ES-I3 (cell line): ENCODE data around the gene MAJIN.

ENCODE experiments used
- H3K36me3 ChIP-seq: 2 replicates; pipeline ENCODE4 v1.6.1; 2013; ENCODE audit warnings: mild to moderate bottlenecking, low read length, control low read depth, moderate library complexity; ENCODE audit not compliant: insufficient read depth
- H3K4me1 ChIP-seq: 2 replicates; pipeline ENCODE4 v1.6.1; 2013; ENCODE audit warnings: mild to moderate bottlenecking, control low read depth, low read length; ENCODE audit not compliant: insufficient read depth
- H3K9ac ChIP-seq: 2 replicates; pipeline ENCODE4 v1.6.1; 2013; ENCODE audit warnings: low read depth, mild to moderate bottlenecking, low read length, moderate library complexity
- H3K9me3 ChIP-seq: 2 replicates; pipeline ENCODE4 v1.6.1; 2013; ENCODE audit warnings: mild to moderate bottlenecking, low read length, moderate library complexity; ENCODE audit not compliant: control insufficient read depth, insufficient read depth

Gene MAJIN

DNA sequence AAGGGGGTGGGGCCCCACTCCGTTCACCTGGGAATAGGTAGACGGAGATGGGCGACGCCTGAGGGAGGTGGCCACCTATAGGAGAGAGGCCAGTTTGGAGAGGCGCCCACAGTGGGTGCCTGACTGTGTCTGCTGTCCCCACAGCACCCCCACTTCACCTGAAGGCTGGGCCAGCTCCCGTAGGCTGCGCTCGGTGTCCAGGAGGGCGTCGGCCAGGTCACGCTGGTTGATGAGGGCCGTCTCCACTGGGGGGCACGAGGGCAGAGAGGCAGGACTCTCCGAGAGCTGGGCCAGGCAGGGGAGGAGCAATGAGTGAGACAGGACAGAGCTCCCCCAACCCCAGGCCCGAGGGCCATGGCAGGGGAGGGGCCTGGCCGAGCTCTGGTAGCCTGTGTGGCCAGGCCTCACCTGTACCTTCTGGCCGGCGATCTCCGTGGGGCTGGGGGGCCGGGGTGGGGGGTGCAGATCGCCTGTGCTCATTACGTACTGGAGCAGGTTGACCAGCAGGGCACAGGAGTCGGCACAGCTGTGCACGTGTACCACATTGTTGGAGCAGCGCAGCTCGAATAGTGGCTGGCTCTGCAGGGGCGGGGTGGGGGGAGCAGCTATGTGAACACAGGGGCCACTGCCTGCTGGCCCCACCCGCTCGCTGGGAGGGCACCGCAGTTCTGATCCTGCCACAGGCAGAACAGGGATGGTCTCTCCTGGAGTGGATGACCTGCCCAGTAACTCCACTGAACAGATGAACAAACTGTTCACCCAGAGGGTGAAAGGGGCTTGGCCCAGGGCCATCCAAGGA, 69.6 kb downstream of the MAJIN start:
- Histone ChIP-seq H3K9me3 (no peaks in the 10 kb centered on the region), H3K36me3 (no peaks in the 10 kb centered on the region; the same call in 1 of the 2 replicates), H3K4me1 (no peaks in the 10 kb centered on the region), H3K9ac (no peak overlapping the region)

- H3K4me1 ChIP-seq: no peaks in the 10 kb centered on the region
- H3K9me3 ChIP-seq: no peaks in the 10 kb centered on the region
- H3K9ac ChIP-seq: no peak overlapping the region
- H3K36me3 ChIP-seq: no peaks in the 10 kb centered on the region; the same call in 1 of the 2 replicates
These were observed 71.1 kb downstream of the MAJIN start for GRCh38 chr11:64900774-64901173.

DNA sequence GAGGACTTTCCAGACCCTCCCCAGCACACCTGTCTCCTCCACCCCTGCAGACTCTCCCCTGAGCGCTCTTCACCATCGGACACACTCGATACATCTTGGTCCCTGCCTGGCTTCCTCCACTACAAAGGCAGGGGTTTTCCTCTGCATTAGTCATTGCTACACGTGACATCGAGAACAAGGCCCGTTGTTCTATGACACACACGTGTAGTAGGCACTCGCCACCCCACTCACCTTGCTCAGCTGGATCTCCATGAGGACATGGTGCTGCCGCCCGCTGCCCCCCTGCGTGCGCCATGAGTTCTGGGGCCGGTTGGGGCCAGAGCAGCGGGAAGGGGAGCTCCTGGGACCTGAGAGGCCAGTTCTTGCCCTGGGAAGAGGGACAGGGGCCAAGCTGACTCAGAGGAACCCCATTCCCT, 71.6 kb downstream of the MAJIN start:
- Histone ChIP-seq H3K9ac (no peak overlapping the region), H3K36me3 (no peaks in the 10 kb centered on the region; the same call in 1 of the 2 replicates), H3K4me1 (no peaks in the 10 kb centered on the region), H3K9me3 (no peaks in the 10 kb centered on the region)

DNA sequence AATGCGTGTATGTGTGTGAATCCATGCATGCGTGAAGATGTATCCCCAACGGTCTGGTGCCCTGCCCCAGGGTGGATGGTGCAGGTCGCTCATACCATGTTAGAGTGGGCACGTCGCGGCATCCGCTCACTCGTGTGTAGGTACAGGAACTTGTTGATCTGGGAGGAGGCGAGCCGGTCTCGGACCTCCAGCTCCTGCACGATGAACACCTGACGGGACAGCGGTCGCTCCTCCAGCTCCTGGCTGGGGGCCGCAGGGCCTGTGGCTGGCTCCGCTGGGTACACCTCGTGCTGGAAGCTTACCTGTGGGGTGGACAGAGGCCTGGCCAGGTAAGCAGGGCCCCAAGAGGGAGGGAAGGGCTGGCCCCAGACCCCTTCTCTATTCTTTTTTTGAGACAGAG, 73.4 kb downstream of the MAJIN start:
- H3K9me3 ChIP-seq: no peaks in the 10 kb centered on the region
- H3K36me3 ChIP-seq: no peaks in the 10 kb centered on the region; the same call in 1 of the 2 replicates
- H3K4me1 ChIP-seq: peaks cover 6% of the 10 kb centered on the region; the same call in 1 of the 2 replicates
- H3K9ac ChIP-seq: no peak overlapping the region

DNA sequence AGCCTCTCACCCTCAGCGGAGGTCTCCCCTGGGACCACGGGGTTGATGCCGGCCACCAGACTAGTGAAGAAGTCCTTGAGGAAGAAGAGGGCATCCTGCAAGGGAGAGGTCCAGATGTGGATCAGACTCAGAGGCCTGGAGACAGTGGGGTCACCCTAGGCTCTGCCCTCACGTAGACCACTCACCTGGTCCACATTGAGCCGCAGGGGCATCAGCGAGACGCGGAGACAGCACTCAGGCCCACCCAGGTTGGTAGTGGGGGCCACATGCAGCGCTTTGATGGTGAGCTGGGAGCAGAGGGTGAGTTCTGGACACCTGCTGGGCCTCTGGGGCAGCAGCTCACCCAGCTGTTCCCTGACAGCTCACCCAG, 73.8 kb downstream of the MAJIN start:
- no peaks in the 10 kb centered on the region for H3K36me3 ChIP-seq
- no peak overlapping the region for H3K9ac ChIP-seq
- no peaks in the 10 kb centered on the region for H3K9me3 ChIP-seq
- peaks cover 6% of the 10 kb centered on the region; the same call in 1 of the 2 replicates for H3K4me1 ChIP-seq

DNA sequence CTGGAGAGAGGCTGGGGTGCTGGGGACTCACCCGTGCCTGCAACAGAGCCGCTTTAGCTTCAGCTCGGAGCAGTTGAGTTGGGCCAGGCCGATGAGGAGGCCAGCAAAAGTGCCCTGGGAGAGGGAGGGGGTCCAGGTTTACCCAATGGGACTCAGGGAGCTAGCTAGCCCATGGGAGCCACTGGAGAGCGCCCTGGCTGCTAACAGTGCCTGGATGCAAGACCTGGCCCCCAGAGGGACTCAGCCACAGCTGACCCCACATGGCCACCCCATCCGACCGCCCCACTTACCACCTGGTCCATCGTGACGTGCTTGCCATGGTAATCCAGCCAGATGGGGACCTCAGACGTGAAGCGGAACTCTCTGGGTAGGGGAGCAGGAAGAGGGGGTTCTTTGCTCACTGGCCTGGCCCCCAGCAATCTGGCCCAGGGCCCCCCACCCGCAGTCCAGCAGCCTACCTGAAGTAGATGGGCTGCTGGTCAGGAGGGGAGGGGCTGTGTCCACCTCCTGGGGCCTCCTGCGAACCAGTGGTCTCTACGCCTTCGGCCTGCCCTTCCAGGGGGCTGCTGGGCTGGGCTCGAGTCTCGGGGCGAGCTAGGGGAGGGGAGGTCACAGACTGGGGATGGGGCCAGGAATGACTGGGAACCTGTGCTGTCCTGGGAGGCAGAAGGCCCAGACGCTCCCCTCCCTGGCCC, 74.4 kb downstream of the MAJIN start:
- H3K4me1 ChIP-seq: peaks cover 6% of the 10 kb centered on the region; the same call in 1 of the 2 replicates
- H3K36me3 ChIP-seq: no peaks in the 10 kb centered on the region
- no peak overlapping the region for H3K9ac ChIP-seq
- H3K9me3 ChIP-seq: no peaks in the 10 kb centered on the region

DNA sequence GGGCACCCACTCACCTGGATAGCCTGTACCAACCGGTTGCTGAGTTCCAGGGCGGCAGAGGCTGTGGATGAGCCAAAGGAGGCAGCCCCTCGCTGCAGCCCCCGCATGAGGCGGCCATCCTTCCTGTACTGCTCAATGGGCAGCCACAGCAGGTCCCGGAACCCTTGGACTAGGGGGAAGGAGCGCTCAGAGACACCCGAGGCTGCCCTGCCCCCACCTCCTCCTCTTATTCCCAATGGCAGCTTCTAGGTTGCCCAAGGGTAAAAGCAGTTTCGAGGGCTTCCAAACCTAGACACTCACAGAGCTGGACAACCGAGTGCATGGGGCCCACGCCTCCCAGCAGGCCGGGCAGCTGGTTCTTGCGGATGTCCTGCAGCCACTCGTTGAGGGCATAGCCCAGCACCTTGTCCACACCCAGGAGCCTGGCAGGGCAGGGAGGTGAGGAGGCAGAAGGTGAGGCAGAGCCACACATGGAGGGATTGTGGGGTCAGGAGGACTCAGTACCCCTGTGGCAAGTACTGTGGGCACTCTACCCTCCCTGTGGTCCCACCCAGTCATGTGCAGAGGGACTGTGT, 75.4 kb downstream of the MAJIN start:
- no peaks in the 10 kb centered on the region for H3K36me3 ChIP-seq
- no peak overlapping the region for H3K9ac ChIP-seq
- H3K4me1 ChIP-seq: peaks cover 6% of the 10 kb centered on the region; the same call in 1 of the 2 replicates
- H3K9me3 ChIP-seq: no peaks in the 10 kb centered on the region

DNA sequence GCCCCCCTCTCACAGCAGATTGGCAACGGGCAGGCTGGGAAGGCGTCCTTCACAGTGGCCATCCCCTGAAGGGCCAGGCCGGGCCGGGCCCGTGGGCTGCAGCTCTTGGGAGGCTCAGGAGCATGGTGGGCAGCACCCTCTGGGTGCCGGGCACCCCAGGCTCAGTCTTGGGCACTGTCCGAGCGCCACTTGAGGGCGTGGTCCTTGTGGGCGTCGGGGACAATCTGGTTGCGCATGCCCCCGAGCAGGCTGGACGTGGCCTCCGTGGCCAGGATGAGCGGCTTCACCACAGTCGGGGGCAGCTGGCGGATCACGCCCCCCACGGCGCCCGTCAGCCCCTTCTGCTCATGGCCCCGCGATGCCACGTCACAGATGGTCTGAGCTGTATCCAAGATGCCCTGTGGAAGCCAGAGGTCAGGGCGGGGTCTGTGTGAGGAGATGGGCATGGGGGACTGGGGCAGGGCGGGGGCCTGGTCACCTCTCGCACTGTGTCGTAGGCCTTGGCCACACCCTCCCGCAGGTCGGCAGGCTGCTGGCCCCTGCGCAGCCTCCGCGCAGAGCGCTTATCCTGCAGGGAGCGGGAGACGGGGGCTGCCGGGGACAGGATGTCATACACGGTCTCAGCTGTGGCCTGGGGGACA, 77.0 kb downstream of the MAJIN start:
- Histone ChIP-seq H3K9me3 (no peaks in the 10 kb centered on the region), H3K4me1 (peaks cover 6% of the 10 kb centered on the region; the same call in 1 of the 2 replicates), H3K9ac (no peak overlapping the region), H3K36me3 (no peaks in the 10 kb centered on the region)

DNA sequence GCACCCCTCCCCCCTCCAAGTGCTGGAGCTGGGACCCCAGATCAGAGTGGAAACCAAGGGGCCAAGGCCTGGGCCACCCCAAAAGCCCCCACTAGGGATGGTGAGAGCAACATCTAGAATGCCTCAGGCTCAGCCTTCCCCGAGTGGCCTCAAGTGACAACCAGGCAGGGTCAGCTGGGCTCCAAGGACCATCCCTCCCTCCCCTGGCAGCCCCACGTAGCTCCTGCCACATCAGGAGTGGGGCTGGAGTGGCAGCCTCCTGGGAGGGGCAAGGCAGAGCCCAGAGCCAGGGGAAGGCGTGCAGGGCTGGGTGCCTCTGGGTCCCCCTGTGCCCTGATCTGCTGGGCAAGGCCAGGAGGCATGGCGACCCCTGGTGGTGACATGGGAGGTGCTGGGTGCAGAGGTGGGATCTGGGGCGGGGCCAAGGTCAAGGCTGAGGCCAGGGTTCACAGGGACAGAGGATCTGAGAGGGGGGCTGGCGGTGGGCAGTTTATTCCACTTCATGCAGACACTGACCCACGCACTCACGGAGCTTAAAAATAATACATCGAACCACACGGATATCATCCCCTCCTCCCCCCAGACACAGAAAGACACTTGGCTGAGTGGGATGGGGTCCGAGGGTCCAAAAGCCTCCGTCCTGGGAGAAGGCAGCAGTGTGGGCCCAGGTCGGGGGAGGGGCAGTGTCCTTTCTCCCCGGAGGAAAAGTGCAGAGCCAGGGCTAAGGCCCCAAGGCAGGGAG, 77.7 kb downstream of the MAJIN start:
- Histone ChIP-seq H3K9ac (no peak overlapping the region), H3K36me3 (no peaks in the 10 kb centered on the region), H3K4me1 (peaks cover 7% of the 10 kb centered on the region; the same call in 1 of the 2 replicates), H3K9me3 (no peaks in the 10 kb centered on the region)

DNA sequence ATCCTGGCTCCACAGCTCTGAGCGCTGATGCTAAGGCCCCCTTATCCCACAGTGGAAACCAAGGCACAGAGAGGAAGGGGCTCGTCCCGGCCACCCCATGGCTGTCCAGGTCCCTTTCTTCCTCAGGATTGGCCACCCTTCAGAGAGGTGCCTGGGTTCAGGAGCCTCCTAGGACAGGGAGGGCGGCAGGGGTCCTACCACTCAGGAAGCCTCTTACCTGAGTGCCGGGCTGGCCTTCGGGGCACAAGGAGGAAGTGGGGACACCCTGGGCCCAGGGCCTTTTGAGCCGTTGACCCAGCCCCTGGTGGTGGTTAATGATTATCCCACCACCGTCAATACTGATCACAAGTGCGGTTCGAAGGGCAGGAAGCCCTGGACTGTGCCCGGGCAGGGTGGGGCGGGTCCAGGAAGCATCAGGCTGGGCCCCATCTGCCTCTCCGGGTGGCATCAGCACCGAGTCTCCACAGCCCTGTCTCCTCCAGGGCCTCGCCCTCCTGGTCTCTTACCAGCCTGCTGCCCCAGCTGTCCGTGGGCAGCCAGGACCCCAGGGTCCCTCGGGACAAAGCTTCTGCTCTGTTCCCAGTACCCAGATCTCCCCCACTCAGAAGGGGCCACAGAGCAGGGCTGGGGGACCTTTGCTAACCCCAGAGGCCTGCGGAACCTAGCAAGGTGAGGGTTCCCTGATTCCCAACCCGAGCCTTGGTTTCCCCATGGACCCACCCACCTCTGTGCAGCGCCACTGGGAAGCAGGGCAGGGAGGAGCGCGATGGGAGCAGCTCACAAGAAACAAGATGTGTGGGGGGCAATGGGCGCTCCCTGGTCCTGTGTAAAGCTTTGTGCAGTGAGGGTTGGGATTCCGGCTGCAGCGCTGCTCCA, 78.5 kb downstream of the MAJIN start:
- no peaks in the 10 kb centered on the region for H3K36me3 ChIP-seq
- peaks cover 14% of the 10 kb centered on the region; the same call in 1 of the 2 replicates for H3K4me1 ChIP-seq
- no peaks in the 10 kb centered on the region for H3K9me3 ChIP-seq
- no peak overlapping the region for H3K9ac ChIP-seq

- H3K9me3 ChIP-seq: no peaks in the 10 kb centered on the region
- H3K9ac ChIP-seq: no peak overlapping the region
- no peaks in the 10 kb centered on the region for H3K36me3 ChIP-seq
- H3K4me1 ChIP-seq: peaks cover 18% of the 10 kb centered on the region; the same call in 1 of the 2 replicates
These were observed 79.1 kb downstream of the MAJIN start for GRCh38 chr11:64892838-64893193.

DNA sequence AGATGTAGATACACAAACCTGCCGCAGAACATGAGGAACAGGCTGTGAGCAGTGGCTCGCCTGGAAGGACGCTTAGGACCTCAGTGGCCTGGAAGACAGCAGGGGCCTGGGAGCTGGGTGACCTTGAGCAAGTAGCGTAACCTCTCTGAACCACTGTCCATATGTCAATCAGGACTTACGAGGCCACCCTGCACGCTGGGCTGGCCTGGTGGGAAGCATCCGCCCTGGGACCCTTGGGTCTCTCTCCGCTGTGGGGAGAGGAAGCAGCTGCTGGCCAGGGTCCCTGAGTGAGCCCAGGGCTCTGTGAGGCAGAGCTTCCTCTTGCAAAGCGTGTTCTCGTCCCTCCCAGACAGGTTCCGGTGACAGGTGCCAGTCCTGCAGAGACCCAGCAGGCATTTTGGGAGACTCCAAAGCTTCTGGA, 79.5 kb downstream of the MAJIN start:
- H3K4me1 ChIP-seq: peaks cover 18% of the 10 kb centered on the region; the same call in 1 of the 2 replicates
- no peak overlapping the region for H3K9ac ChIP-seq

DNA sequence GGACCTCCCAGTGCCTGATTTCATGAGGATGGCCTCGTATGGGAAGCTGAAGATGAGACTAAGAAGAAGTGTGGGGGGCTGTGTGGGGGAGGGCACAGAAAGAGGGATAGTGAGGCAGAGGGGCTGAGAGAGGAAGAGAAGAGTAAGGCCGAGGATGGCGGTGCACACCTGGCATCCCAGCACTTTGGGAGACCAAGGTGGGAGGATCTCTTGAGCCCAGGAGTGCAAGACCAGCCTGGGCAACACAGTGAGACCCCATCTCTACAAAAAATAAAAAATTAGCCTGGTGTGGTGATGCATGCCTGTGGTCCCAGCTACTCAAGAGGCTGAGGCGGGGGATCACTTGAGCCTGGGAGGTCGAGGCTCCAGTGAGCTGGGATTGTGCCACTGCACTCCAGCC, 80.0 kb downstream of the MAJIN start:
- Histone ChIP-seq H3K4me1 (peaks cover 22% of the 10 kb centered on the region; the same call in 1 of the 2 replicates), H3K9me3 (no peaks in the 10 kb centered on the region), H3K9ac (no peak overlapping the region), H3K36me3 (no peaks in the 10 kb centered on the region)

More for the DNA sequence above, 79.5 kb downstream of the MAJIN start:
- no peaks in the 10 kb centered on the region for H3K36me3 ChIP-seq
- no peaks in the 10 kb centered on the region for H3K9me3 ChIP-seq
